ENCODE results near the gene KLHL17. TPM values are rescaled to one million over a fixed set of nuclear protein-coding genes. Genes with fewer than 3 reads are reported as not detected.
A peak's percentile ranks its signal among the peaks of the same experiment; 100 is the strongest.

Gene KLHL17
- 2.9 and 8.0 TPM in 2 replicates for total RNA-seq (2014; rRNA removed; shearing (Covaris generic))

GRCh38 chr1:960363-961131, at the start of gene KLHL17:
KLHL17 (plus strand) TSS chr1:960584; CDS start chr1:960694, 110 bp downstream.
- no peak for DNase-seq (ENCODE audit: low spot score)

- DNase-seq (ENCODE audit: low spot score) = peak; percentile 87
Measured at GRCh38 chr1:910881-911721, 49.3 kb upstream of the KLHL17 start.

GRCh38 chr1:911875-912739, 48.3 kb upstream of the KLHL17 start:
- DNase-seq (ENCODE audit: low spot score) = no peak

- no peak for DNase-seq (ENCODE audit: low spot score)
Measured at GRCh38 chr1:912740-913301, 47.6 kb upstream of the KLHL17 start.

- no peak for DNase-seq (ENCODE audit: low spot score)
Measured at GRCh38 chr1:913491-914130, 46.8 kb upstream of the KLHL17 start.

- no peak for DNase-seq (ENCODE audit: low spot score)
Measured at GRCh38 chr1:914131-914890, 46.1 kb upstream of the KLHL17 start.

GRCh38 chr1:914891-915280, 45.5 kb upstream of the KLHL17 start:
- no peak for DNase-seq (ENCODE audit: low spot score)

- DNase-seq (ENCODE audit: low spot score) = no peak
Measured at GRCh38 chr1:915295-916172, 44.9 kb upstream of the KLHL17 start.

- DNase-seq (ENCODE audit: low spot score) = no peak
Measured at GRCh38 chr1:916173-917075, 44.0 kb upstream of the KLHL17 start.

- no peak for DNase-seq (ENCODE audit: low spot score)
Measured at GRCh38 chr1:917076-917459, 43.3 kb upstream of the KLHL17 start.

- no peak for DNase-seq (ENCODE audit: low spot score)
Measured at GRCh38 chr1:917466-918091, 42.8 kb upstream of the KLHL17 start.

- DNase-seq (ENCODE audit: low spot score) = no peak
Measured at GRCh38 chr1:918353-918752, 42.0 kb upstream of the KLHL17 start.

- no peak for DNase-seq (ENCODE audit: low spot score)
Measured at GRCh38 chr1:918843-919242, 41.5 kb upstream of the KLHL17 start.

GRCh38 chr1:919271-919872, 41.0 kb upstream of the KLHL17 start:
- DNase-seq (ENCODE audit: low spot score) = no peak

GRCh38 chr1:920010-920409, 40.4 kb upstream of the KLHL17 start:
- no peak for DNase-seq (ENCODE audit: low spot score)

- DNase-seq (ENCODE audit: low spot score) = no peak
Measured at GRCh38 chr1:920521-920920, 39.9 kb upstream of the KLHL17 start.

Data from A172 (cell line).